RWPE1 (cell line): Measurements from ENCODE around the gene METTL2B.
"Not testable (repeated sequence)": the region's sequence is repeated elsewhere in the genome, so short reads cannot be mapped to it uniquely, and the experiment has no call there.

Source experiments
- CTCF ChIA-PET: fragments of 350-600 bp; sonication (Branson Sonifier 250); formaldehyde crosslinking; extraction: SDS; loops from one replicate; lab custom pipeline; 2021; lab: Yijun Ruan, JAX
- POLR2A ChIA-PET: fragments of 400-600 bp; formaldehyde crosslinking; extraction: SDS; loops from one replicate; lab custom pipeline; 2020; ENCODE audit warnings: antibody characterized with exemption; ENCODE audit not compliant: low non-redundant PET; lab: Yijun Ruan, JAX
- DNase-seq: peaks from one replicate; pipeline ENCODE4 v3.0.0; 2012; ENCODE audit warnings: low spot score
- H3K27ac ChIP-seq: fragments of 450-650 bp; 2 replicates; pipeline ENCODE4 v1.5.1; 2017
- TF ChIP-seq, protein P1 (sequence below): fragments of 450-650 bp; conservative IDR thresholded peaks from 2 replicates; pipeline ENCODE4 v1.5.1; 2017; ENCODE audit warnings: low read depth, mild to moderate bottlenecking

Gene METTL2B

DNA sequence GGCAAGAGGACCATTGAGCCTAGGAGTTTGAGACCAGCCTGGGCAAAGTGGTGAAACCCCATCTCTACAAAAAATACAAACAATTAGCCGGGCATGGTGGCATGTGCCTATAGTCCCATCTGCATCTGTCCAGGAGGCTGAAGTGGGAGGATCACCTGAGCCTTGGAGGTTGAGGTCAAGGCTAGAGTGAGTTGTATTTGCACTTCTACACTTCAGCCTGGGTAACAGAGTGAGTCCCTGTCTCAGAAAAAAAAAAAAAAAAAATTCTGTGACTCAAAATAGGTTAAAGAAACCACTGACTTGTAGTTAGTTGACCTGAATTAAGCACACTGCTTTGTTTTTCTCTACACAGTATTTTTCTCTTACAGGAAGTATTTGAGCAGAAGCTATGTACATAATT is 74.4 kb downstream of the METTL2B start:
- ChIA-PET POLR2A (no interaction called here), CTCF (no interaction called here)
- no peak overlapping the region for H3K27ac ChIP-seq
- DNase-seq, result no peak
- TF ChIP-seq, protein P1, sequence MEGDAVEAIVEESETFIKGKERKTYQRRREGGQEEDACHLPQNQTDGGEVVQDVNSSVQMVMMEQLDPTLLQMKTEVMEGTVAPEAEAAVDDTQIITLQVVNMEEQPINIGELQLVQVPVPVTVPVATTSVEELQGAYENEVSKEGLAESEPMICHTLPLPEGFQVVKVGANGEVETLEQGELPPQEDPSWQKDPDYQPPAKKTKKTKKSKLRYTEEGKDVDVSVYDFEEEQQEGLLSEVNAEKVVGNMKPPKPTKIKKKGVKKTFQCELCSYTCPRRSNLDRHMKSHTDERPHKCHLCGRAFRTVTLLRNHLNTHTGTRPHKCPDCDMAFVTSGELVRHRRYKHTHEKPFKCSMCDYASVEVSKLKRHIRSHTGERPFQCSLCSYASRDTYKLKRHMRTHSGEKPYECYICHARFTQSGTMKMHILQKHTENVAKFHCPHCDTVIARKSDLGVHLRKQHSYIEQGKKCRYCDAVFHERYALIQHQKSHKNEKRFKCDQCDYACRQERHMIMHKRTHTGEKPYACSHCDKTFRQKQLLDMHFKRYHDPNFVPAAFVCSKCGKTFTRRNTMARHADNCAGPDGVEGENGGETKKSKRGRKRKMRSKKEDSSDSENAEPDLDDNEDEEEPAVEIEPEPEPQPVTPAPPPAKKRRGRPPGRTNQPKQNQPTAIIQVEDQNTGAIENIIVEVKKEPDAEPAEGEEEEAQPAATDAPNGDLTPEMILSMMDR, result no peak

DNA sequence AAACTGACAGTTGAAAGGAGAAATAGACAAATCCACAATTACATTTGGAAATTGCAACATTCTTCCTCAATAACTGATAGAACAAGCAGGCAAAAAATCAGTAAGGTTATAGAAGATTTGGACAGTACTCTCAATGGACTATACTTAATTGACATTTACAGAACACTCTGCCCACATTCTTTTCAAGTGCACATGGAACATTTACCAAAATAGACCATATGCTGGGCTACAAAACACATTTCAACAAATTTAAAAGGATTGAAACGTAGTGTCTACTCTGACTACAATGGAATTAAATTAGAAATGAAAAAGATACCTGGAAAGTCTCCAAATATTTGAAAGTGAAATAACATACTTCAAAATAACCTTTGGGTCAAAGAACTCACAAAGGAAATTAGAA is 77.8 kb downstream of the METTL2B start:
- DNase-seq, CTCF ChIA-PET, H3K27ac ChIP-seq, POLR2A ChIA-PET: not testable (repeated sequence)
